T-cell (primary cell): ENCODE measurements around the gene DNAI4. TPM values are rescaled to one million over a fixed set of nuclear protein-coding genes. Genes with fewer than 3 reads are reported as not detected.

Experiments
- ATAC-seq, 4 experiments: fragments of 200-7000 bp in 3 of 4; fragments of 150-1000 bp in 1 of 4; cut with Tn5 transposase; replicated peaks in 1 of 4; 1 replicate in 3 of 4; 2 replicates in 1 of 4; pipeline ENCODE4 v1.10.0; 2021; ENCODE audit warnings: moderate library complexity in 3 of 4, mild to moderate bottlenecking in 2 of 4, moderate number of reproducible peaks in 1 of 4
- CTCF ChIA-PET, 2 donors: fragments of 300-600 bp; sonication (Branson Sonifier 250); formaldehyde crosslinking; loops; one replicate each; lab custom pipeline; 2022; ENCODE audit warnings: antibody characterized with exemption in 2 of 2; lab: Charles Lee
- POLR2A ChIA-PET, 2 donors: fragments of 300-600 bp; sonication (Branson Sonifier 250); formaldehyde crosslinking; loops; one replicate each; lab custom pipeline; 2022; ENCODE audit warnings: antibody characterized with exemption in 2 of 2; lab: Charles Lee
- DNase-seq, 35 experiments: peaks; one replicate each; pipeline versions ENCODE4 v3.0.0 to v3.0.0-alpha.2; 2013 to 2023
- H3K27ac ChIP-seq: one replicate; pipeline ENCODE4 v1.5.1; 2013; ENCODE audit warnings: low read length
- H3K27me3 ChIP-seq, 2 experiments: replicated peaks in 1 of 2; 1 replicate in 1 of 2; 2 replicates in 1 of 2; pipeline versions ENCODE4 v1.6.1 to v1.7.0; 2013; ENCODE audit warnings: low read length in 1 of 2, mixed read lengths in 1 of 2; ENCODE audit not compliant: control insufficient read depth in 2 of 2, insufficient read depth in 2 of 2; ENCODE audit errors: extremely low read depth in 1 of 2
- H3K36me3 ChIP-seq, 2 donors: 1 replicate in 1 of 2; 2 replicates in 1 of 2; pipeline versions ENCODE4 v1.6.1 to v1.7.0; 2013; ENCODE audit warnings: low read length in 1 of 2; ENCODE audit not compliant: control insufficient read depth in 2 of 2, insufficient read depth in 1 of 2; ENCODE audit errors: extremely low read depth in 1 of 2
- H3K4me1 ChIP-seq, 2 experiments: 1 replicate in 1 of 2; 2 replicates in 1 of 2; pipeline versions ENCODE4 v1.6.1 to v1.7.0; 2013; ENCODE audit warnings: low read length in 2 of 2, mixed read lengths in 1 of 2; ENCODE audit not compliant: insufficient read depth in 2 of 2, control insufficient read depth in 1 of 2; ENCODE audit errors: extremely low read depth in 1 of 2
- H3K4me3 ChIP-seq, 2 donors: 1 replicate in 1 of 2; 2 replicates in 1 of 2; pipeline versions ENCODE4 v1.5.1 to v1.7.0; 2013; ENCODE audit warnings: mild to moderate bottlenecking in 2 of 2, low read length in 1 of 2, moderate library complexity in 1 of 2; ENCODE audit not compliant: control insufficient read depth in 1 of 2; ENCODE audit errors: extremely low read depth in 1 of 2
- H3K9me3 ChIP-seq: 2 replicates; pipeline ENCODE4 v1.7.0; 2013
- H3K27ac Mint-ChIP-seq, 2 donors: one replicate each; pipeline ENCODE4 v1.8.0; 2020 to 2021; ENCODE audit warnings: mild to moderate bottlenecking in 2 of 2, mixed read lengths in 2 of 2
- H3K27me3 Mint-ChIP-seq, 2 donors: one replicate each; pipeline ENCODE4 v1.8.0; 2021 to 2022; ENCODE audit warnings: mixed read lengths in 2 of 2
- H3K36me3 Mint-ChIP-seq: one replicate; pipeline ENCODE4 v1.8.0; 2021; ENCODE audit warnings: mixed read lengths
- H3K4me1 Mint-ChIP-seq, 3 donors: one replicate each; pipeline ENCODE4 v1.8.0; 2020 to 2022; ENCODE audit warnings: mixed read lengths in 3 of 3, mild to moderate bottlenecking in 1 of 3
- H3K4me3 Mint-ChIP-seq, 3 donors: one replicate each; pipeline ENCODE4 v1.8.0; 2020 to 2022; ENCODE audit warnings: mild to moderate bottlenecking in 3 of 3, mixed read lengths in 3 of 3, moderate library complexity in 3 of 3
- H3K9me3 Mint-ChIP-seq, 3 donors: one replicate each; pipeline ENCODE4 v1.8.0; 2020 to 2022; ENCODE audit warnings: mixed read lengths in 3 of 3
- WGBS: methylation state at CpG from one replicate; pipeline ENCODE4 v1.1.5; 2013; ENCODE audit warnings: missing lambda C conversion rate; ENCODE audit not compliant: insufficient coverage; 5-methylcytosine and 5-hydroxymethylcytosine counted together
- total RNA-seq, 35 experiments: library from RNA in 6 of 35; stranded (reverse) in 6 of 35; fragments of 120-200 nt in 1 of 35; gene quantifications; one replicate each; pipeline versions ENCODE4 v1.2.1 to v1.2.4 and lab custom pipeline; 2013 to 2026

The DNAI4 gene
- total RNA-seq, 5 donors from 2014 or later (not counting 1 experiment from before 2014, with no cell fraction given): 5.6 to 11.7 (median 7.7) TPM

- Histone ChIP-seq H3K9me3 (no peaks in the 10 kb centered on the region), H3K36me3 (no peaks in the 10 kb centered on the region), H3K4me1 (peaks cover 15 to 43% of the 10 kb centered on the region in 2 experiments), H3K4me3 (peak overlapping the region; percentile 98), H3K27me3 (no peaks in the 10 kb centered on the region), H3K27ac (peak overlapping the region; percentile 88)
- DNase-seq (peak in 1 of 35 experiments; percentile 6), ATAC-seq (no peak)
- peak overlapping the region; percentile 84 for H3K27ac Mint-ChIP-seq
- ChIA-PET POLR2A (interaction anchor here (0.6 kb wide), 4 partner anchors 21 to 1891 kb away, joined by 3 to 7 read pairs (median 4); no protein-coding TSS in a partner anchor), CTCF (interaction anchor here (0.6 to 1.1 kb wide), 5 partner anchors 10 to 167 kb away, joined by 3 to 5 read pairs (median 3); no protein-coding TSS in a partner anchor)
- WGBS: 0% methylated on average over 1 of the region's 6 CpGs
- no peaks in the 10 kb centered on the region for H3K27me3 Mint-ChIP-seq
- H3K9me3 Mint-ChIP-seq: no peaks in the 10 kb centered on the region
- H3K4me3 Mint-ChIP-seq: peak overlapping the region; percentile 81 to 92 (median 87)
- H3K4me1 Mint-ChIP-seq: peaks cover 67 to 78% (median 69%) of the 10 kb centered on the region in 3 donors
- H3K36me3 Mint-ChIP-seq: no peaks in the 10 kb centered on the region
Measured at GRCh38 chr1:66930823-66931174, 6.1 kb upstream of the DNAI4 start.

GRCh38 chr1:66929999-66930822, 5.6 kb upstream of the DNAI4 start:
- Mint-ChIP-seq H3K4me1 (peaks cover 64 to 75% (median 66%) of the 10 kb centered on the region in 3 donors), H3K27ac (peak overlapping the region; percentile 92 to 95), H3K9me3 (no peaks in the 10 kb centered on the region), H3K36me3 (no peaks in the 10 kb centered on the region), H3K27me3 (no peaks in the 10 kb centered on the region), H3K4me3 (peak overlapping the region; percentile 81 to 92 (median 87))
- peak; percentile 73 to 82 (median 75) for ATAC-seq
- Histone ChIP-seq H3K4me1 (peaks cover 21 to 45% of the 10 kb centered on the region in 2 experiments), H3K27me3 (no peaks in the 10 kb centered on the region), H3K27ac (peak overlapping the region; percentile 88), H3K36me3 (no peaks in the 10 kb centered on the region), H3K9me3 (no peaks in the 10 kb centered on the region), H3K4me3 (peak overlapping the region; percentile 98)
- POLR2A ChIA-PET: interaction anchor here (0.6 to 0.7 kb wide), 6 partner anchors 21 to 1891 kb away, joined by 3 to 7 read pairs (median 3); no protein-coding TSS in a partner anchor
- under 1% methylated on average over 63 of the region's 83 CpGs for WGBS
- CTCF ChIA-PET: interaction anchor here (0.7 kb wide), 2 partner anchors 11 to 167 kb away, joined by 3 read pairs; no protein-coding TSS in a partner anchor
- peak; percentile 83 to 97 (median 92) for DNase-seq

GRCh38 chr1:66929691-66929998, 5.0 kb upstream of the DNAI4 start:
- POLR2A ChIA-PET: interaction anchor here in 1 of 2 donors (0.6 to 0.7 kb wide), 3 partner anchors 24 to 52 kb away, joined by 3 to 4 read pairs (median 3); no protein-coding TSS in a partner anchor
- peak overlapping the region; percentile 81 to 92 (median 87) for H3K4me3 Mint-ChIP-seq
- Histone ChIP-seq H3K4me3 (peak overlapping the region; percentile 73 to 98), H3K4me1 (peaks cover 19 to 41% of the 10 kb centered on the region in 2 experiments), H3K9me3 (no peaks in the 10 kb centered on the region), H3K27ac (peak overlapping the region; percentile 51), H3K27me3 (no peaks in the 10 kb centered on the region), H3K36me3 (no peaks in the 10 kb centered on the region)
- peaks cover 59 to 69% (median 60%) of the 10 kb centered on the region in 3 donors for H3K4me1 Mint-ChIP-seq
- ATAC-seq (no peak), DNase-seq (no peak)
- WGBS: 0% methylated on average over 5 of the region's 9 CpGs
- CTCF ChIA-PET: no interaction called here
- peak overlapping the region; percentile 92 to 95 for H3K27ac Mint-ChIP-seq
- H3K36me3 Mint-ChIP-seq: no peaks in the 10 kb centered on the region
- H3K9me3 Mint-ChIP-seq: no peaks in the 10 kb centered on the region
- H3K27me3 Mint-ChIP-seq: no peaks in the 10 kb centered on the region

- Histone ChIP-seq H3K27me3 (no peaks in the 10 kb centered on the region), H3K27ac (peak overlapping the region; percentile 51), H3K36me3 (no peaks in the 10 kb centered on the region), H3K4me1 (peaks cover 18 to 37% of the 10 kb centered on the region in 2 experiments), H3K4me3 (peak overlapping the region; percentile 73 to 98), H3K9me3 (no peaks in the 10 kb centered on the region)
- ATAC-seq: no peak
- peak overlapping the region; percentile 81 to 92 (median 87) for H3K4me3 Mint-ChIP-seq
- peak overlapping the region; percentile 92 to 95 for H3K27ac Mint-ChIP-seq
- H3K9me3 Mint-ChIP-seq: no peaks in the 10 kb centered on the region
- peak in 2 of 35 experiments; percentile 9 to 25 for DNase-seq
- peaks cover 58 to 67% (median 60%) of the 10 kb centered on the region in 3 donors for H3K4me1 Mint-ChIP-seq
- ChIA-PET CTCF (no interaction called here), POLR2A (no interaction called here)
- no peaks in the 10 kb centered on the region for H3K27me3 Mint-ChIP-seq
- WGBS: no CpG with 5 or more reads among the region's 3 CpGs
- no peaks in the 10 kb centered on the region for H3K36me3 Mint-ChIP-seq
Measured at GRCh38 chr1:66929146-66929688, 4.6 kb upstream of the DNAI4 start.

GRCh38 chr1:66927528-66927927, 2.9 kb upstream of the DNAI4 start:
- no peak overlapping the region for H3K27ac Mint-ChIP-seq
- Histone ChIP-seq H3K27ac (no peak overlapping the region), H3K27me3 (no peaks in the 10 kb centered on the region), H3K4me3 (no peak overlapping the region), H3K36me3 (no peaks in the 10 kb centered on the region), H3K9me3 (no peaks in the 10 kb centered on the region), H3K4me1 (peaks cover 27 to 31% of the 10 kb centered on the region in 2 experiments)
- ATAC-seq (no peak), DNase-seq (no peak)
- POLR2A ChIA-PET: interaction anchor here in 1 of 2 donors (0.6 kb wide), 1 partner anchor 16 kb away, joined by 4 read pairs; no protein-coding TSS in a partner anchor
- no peaks in the 10 kb centered on the region for H3K27me3 Mint-ChIP-seq
- peaks cover 56 to 66% (median 57%) of the 10 kb centered on the region in 3 donors for H3K4me1 Mint-ChIP-seq
- no peaks in the 10 kb centered on the region for H3K36me3 Mint-ChIP-seq
- CTCF ChIA-PET: interaction anchor here (0.6 to 0.9 kb wide), 2 partner anchors 54 to 90 kb away, joined by 3 to 7 read pairs; no protein-coding TSS in a partner anchor
- H3K4me3 Mint-ChIP-seq: no peak overlapping the region
- H3K9me3 Mint-ChIP-seq: no peaks in the 10 kb centered on the region

GRCh38 chr1:66925944-66926343, 1.3 kb upstream of the DNAI4 start:
- Mint-ChIP-seq H3K4me1 (peaks cover 53 to 56% (median 54%) of the 10 kb centered on the region in 3 donors), H3K9me3 (no peaks in the 10 kb centered on the region), H3K4me3 (peak overlapping the region; percentile 94 to 96 (median 94)), H3K36me3 (peaks cover 3% of the 10 kb centered on the region), H3K27me3 (no peaks in the 10 kb centered on the region), H3K27ac (peak overlapping the region; percentile 94 to 96)
- Histone ChIP-seq H3K9me3 (no peaks in the 10 kb centered on the region), H3K4me1 (peaks cover 23 to 27% of the 10 kb centered on the region in 2 experiments), H3K27ac (no peak overlapping the region), H3K4me3 (peak overlapping the region; percentile 89 to 92), H3K27me3 (no peaks in the 10 kb centered on the region), H3K36me3 (no peaks in the 10 kb centered on the region)
- ATAC-seq: no peak
- POLR2A ChIA-PET: no interaction called here
- CTCF ChIA-PET: interaction anchor here (0.6 to 0.7 kb wide), 2 partner anchors 164 to 222 kb away, joined by 3 read pairs; no protein-coding TSS in a partner anchor
- 54% methylated on average over 3 of the region's 9 CpGs for WGBS
- DNase-seq: no peak
